NK-92 (cell line): ENCODE results near the gene REST.
"Not testable (repeated sequence)": the region's sequence is repeated elsewhere in the genome, so short reads cannot be mapped to it uniquely, and the experiment has no call there.

Source experiments
- DNase-seq: peaks from one replicate; lab custom pipeline; 2025; ENCODE audit not compliant: unreplicated experiment; lab: John Stamatoyannopoulos, UW

REST gene

DNA sequence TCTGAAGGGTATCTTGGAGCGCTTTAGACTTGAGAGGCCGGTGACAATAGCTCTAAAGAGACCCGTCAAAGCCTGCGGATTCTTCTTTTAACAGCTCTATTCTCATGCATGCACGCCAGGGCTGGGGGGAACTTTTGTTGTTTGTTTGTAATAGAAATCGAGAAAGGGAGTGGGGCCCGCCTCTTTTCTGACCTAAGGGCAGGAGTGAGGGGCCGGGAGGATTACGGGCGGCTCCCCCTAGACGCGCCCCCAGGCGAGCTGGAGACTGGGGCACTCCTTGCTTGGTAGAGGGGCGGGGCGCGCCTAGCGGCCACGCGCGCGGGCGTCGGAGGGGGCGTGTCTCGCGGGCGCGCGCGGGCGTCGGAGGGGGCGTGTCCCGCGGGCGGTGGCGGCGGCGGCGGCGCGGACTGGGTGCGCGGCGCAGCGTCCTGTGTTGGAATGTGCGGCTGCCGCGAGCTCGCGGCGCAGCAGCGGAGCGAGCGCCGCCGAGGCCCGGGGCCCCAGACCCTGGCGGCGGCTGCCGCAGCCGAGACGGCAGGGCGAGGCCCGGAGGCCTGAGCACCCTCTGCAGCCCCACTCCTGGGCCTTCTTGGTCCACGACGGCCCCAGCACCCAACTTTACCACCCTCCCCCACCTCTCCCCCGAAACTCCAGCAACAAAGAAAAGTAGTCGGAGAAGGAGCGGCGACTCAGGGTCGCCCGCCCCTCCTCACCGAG lies at the start of gene REST:
REST (plus strand) TSS at position 412 of the 717 bp plus-strand sequence. CDS start 2,739 bp downstream, outside the sequence.
- no peak for DNase-seq

GRCh38 chr4:56859841-56860240 lies 47.9 kb upstream of the REST start:
- DNase-seq = no peak

GRCh38 chr4:56860781-56861180 lies 46.9 kb upstream of the REST start:
- no peak for DNase-seq

GRCh38 chr4:56861360-56861759 lies 46.3 kb upstream of the REST start:
- no peak for DNase-seq

DNA sequence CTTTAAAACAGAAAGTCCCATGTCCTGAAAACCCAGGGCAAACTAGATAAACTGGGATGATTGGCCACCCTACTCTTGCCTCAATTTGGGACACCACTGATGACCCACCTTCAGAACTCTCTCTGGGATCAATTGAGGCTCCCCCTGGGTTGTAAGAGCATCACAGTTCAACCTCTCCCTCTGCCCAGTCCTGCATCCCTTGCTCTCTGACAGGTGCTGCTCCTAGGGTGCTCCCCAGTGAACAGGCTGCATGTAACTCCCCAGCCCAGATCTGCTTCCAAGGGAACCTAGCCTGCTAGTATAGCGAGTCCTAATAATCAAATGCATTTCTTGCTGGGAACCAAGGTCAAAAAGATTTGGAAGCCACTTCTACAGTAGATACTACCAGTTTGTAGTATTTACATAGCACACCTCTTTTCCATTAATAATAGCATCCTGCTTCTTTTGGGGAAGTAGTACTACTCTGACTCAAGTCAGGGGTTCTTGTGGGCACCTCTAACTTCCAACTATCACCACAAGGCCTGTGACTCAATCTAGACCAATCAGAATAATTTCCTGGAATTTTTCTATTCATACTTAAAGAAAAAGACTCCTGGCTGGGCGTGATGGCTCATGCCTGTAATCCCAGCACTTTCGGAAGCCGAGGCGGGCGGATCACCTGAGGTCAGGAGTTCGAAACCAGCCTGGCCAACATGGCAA lies 44.1 kb upstream of the REST start:
- no peak for DNase-seq

DNA sequence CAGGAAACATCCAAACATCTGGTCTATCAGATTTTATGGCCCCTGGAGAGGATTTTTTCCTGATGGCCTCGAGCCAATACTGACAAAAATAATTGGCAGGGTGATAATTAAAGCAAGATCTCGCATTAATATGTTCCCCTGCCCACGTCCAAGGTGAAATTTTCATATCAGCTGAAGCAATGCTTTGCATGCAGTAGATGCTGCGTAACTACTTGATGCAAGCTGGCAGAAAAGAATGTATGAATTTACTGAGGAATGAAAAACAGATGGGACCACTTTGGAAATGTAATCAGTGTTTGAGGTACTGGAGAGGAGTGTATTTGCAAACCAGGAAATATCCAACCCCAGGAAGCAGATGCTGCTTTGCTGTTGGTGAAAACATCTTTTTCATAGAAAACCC lies 36.8 kb upstream of the REST start:
- DNase-seq = no peak

DNA sequence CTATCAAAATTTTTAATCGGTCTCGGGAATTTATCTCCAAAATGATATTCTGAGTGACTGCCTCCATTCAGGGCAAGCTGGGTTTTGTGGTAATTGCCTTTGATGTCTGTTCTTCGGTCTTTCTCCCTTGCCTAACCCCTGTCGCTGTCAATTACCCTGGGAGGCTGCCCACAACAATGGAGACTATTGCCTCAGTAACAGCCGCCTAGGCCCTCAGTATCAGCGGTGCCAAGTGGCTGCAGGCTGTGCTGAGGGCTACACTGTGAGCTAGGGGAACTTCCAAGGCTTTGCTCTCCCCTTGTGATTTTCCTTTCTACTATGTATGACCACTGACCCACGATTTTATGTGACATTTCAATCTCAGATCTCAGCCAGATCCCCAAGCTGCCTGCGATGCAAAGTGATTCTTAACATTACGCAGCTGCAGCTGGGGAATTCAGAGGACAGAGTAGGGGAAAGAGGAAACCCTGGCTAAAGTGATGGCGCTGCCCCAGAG lies 36.3 kb upstream of the REST start:
- no peak for DNase-seq

GRCh38 chr4:56874166-56874565 lies 33.5 kb upstream of the REST start:
- DNase-seq = no peak

DNA sequence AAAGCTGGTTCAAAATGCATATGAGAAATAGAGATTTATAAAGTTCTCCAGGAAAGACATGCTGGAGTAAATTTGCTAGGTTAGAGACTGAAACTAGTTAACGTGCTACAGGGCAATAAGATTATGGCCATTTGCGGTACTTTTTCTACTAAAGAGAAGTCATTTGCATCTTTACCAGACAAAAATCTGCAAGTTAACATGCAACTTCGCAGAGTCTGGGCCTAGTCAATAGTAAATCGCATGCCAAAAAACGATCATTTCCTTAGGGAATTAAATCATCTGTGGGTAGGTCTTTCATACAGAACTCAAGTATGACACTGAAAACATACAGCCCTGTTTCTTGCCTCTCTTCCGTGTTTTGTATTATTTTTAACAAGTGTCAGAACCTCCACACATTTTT lies 32.8 kb upstream of the REST start:
- no peak for DNase-seq

- no peak for DNase-seq
These were observed 31.4 kb upstream of the REST start for GRCh38 chr4:56876264-56876663.

DNA sequence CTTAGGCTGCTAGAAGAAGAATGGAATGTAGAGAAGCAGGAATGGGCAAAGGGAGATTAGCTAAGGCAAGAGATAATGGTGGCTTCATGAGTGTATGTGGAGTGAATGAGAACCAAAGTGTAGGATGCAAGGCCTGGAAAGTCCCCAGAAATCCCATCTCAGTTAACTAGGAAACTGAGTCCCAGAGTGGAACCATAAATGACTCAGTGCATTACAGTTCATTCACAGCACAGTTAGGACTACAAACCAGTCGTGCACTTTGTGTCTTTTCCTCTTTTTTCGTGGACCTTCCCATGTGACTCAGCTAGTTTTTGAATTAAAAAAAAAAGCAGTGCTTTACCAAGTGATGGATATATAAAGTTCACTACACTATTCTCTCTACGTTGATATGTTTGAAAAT lies 27.7 kb upstream of the REST start:
- no peak for DNase-seq

DNA sequence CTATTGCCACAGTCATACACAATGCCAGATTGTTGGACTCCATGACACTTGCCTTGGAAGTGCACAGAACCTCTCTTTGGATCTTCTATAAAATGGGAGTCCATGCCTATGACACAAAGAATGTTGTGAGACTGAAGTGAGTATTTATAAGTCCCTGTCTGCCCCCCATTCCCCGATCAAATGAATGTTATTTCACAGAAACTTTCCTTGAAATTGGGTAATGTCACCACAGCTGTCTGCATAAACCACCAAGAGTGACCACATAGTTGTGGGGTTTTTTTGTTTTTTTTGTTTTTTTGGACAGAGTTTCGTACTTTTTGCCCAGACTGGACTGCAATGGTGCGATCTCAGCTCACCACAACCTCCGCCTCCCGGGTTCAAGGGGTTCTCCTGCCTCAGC lies 27.1 kb upstream of the REST start:
- DNase-seq = no peak

GRCh38 chr4:56884511-56884910 lies 23.2 kb upstream of the REST start:
- not testable (repeated sequence) for DNase-seq

DNA sequence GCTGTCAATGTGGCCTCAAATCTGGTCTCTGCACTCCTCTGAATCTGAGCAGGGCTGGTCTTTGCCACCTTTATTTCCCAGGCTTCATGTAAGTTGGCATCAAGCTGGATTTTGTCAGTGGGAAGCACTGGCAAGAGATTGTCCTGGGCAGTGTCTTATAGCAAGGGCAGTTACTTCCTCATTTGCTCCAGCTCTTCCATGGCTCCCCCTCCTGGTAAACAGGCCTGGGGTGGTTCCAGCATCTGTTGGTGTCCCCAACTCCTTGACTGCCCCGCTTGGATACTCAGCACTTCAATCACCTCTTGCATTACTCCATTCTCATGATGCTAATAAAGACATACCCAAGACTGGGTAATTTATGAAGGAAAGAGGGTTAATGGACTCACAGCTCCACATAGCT lies 15.0 kb upstream of the REST start:
- no peak for DNase-seq

DNA sequence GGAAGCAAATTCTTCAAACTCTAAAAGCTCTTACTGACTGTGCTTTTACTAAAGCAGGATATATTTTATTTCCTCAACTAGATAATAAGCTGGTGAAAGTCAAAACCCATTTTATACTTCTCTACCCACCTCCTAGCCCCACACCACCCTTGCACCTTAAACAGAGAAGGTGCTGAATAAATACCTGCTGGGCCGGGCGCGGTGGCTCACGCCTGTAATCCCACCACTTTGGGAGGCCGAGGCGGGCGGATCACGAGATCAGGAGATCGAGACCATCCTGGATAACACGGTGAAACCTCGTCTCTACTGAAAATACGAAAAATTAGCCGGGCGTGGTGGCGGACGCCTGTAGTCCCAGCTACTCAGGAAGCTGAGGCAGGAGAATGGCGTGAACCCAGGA lies 9.9 kb upstream of the REST start:
- not testable (repeated sequence) for DNase-seq

- not testable (repeated sequence) for DNase-seq
These were observed 7.5 kb upstream of the REST start for GRCh38 chr4:56900186-56900585.

DNA sequence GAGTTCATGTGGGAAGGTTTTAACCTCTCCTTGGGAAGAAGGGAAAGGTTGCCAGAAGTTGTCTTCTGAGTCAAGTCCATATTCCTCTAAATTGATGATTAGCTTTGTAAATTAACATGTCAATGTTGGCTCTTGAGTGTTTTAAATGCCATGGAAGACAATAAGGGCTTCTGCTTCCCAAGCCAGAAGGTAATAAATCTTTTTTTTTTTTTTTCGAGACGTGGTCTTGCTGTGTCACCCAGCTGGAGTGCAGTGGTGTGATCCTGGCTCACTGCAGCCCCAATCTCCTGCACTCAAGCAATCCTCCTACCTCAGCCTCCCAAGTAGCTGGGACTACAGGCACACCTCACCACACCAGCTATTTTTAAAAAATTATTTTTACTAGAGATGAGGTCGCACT lies 5.0 kb upstream of the REST start:
- DNase-seq = no peak

DNA sequence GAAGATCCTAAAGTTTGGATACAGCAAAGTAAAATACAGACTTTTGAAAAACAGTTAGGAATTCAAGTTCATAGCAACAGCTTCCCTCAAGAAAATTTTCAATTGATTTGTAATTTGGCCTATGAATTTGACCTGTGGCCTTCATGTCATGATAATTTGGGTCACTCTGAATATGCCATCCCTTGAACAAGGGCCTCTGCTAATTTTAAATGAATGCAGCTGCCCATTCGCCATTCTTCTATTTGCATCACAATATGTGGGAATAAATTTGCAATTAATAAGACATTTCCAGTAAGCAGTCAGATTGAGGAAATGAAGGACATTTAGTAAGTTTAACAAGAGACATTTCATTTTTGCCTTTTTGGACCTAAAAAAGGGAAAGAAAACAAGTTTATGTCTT lies 1.9 kb upstream of the REST start:
- DNase-seq = no peak

DNA sequence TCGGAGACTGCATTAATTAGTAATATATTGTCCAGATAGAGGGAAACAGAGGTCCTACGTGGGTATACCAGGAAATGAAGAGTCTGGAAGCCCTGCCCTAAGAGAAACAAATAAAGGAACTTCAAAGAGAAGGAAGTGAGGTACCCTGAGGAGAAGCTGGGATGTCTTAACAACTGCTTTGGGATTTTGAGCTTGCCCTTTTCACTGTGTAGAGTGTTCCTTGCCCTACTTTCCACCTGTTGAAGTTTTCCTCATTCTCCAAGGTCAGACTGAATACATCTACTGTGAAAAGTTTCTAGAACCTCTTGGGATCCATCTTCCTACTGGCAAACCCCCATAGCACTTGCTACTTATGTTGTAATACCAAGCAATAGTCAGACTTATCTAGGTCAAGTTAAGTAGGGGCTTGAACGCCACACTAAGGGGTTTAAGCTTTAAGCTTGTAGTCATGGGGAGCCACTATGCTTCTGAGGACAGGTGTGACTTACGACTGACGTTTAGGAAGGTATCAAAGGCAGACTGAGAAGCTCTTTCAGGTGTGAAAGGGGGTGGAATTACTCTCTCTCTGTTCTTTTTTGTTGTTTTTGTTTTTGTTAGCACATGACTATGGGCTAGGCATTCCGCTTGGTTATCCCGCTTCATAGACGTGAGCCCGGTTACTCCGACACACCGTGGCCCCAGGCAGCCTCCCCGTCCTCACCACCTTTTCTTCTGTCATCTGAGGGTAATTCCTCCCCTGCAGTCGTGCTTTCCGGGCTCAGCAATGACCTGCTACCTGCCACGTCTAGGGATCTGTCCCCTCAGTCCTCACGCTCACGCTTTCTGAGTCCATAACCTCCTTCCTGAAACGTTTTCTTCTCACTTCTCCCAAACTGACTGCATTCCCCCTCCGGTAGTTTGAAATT lies 959 bp upstream of the REST start:
- no peak for DNase-seq

DNA sequence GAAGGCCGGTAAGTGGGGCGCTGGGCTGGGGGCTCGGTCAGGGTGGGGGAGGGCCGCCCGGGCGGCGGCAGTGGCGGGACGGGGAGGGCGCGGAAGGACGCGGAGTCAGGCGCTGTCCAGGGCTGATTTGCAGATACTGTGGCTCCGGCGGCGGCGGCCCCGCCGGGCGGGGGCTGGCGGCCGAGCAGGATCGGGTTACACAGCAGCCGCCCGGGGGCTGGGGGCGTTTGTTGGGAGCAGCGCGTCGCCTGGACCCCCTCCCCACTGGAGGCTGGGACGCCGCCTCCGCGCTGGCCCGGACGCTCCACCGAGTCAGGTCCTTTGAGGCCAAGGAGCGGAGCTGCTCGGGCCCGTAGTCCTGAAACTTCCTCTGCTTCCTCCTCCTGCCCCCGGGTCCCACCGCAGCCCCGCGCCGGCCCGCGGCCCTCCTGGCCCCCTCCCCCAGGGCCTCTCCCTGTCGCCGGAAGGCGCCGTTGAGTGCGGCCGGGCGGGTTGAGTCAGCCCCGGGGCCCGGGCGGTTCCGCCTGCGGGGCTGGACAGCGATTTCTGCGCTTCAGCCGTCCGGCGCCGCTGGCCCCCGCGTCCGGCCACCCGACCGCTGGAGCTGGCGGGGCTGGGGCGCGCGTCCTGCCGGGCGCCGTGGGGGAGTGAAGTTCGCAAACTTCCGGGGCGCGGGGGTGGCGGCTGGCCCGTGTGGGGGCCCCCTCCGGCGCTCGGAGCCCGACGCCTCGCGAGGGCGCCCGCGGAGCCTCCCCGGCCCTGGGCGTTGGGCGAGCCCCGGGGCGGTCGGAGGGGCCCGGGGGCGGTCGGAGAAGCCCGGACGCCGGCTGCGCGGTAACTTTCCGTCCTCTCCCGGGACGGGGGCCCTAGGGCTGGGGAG lies 746 bp downstream of the REST start:
- no peak for DNase-seq
